EH (cell line): ENCODE measurements around the gene RNF44.
"Not testable (repeated sequence)": the region's sequence is repeated elsewhere in the genome, so short reads cannot be mapped to it uniquely, and the experiment has no call there.

ENCODE experiments used
- DNase-seq: peaks from one replicate; pipeline ENCODE4 v3.0.0-alpha.2; 2015; ENCODE audit warnings: low read depth

RNF44 gene

GRCh38 chr5:176552332-176552869 lies 15.2 kb upstream of the RNF44 start:
- no peak for DNase-seq

GRCh38 chr5:176550937-176551336 lies 13.7 kb upstream of the RNF44 start:
- not testable (repeated sequence) for DNase-seq

GRCh38 chr5:176550275-176550831 lies 13.2 kb upstream of the RNF44 start:
- no peak for DNase-seq

- DNase-seq = no peak
Measured at GRCh38 chr5:176549871-176550270, 12.7 kb upstream of the RNF44 start.

- DNase-seq = no peak
Measured at GRCh38 chr5:176548967-176549444, 11.8 kb upstream of the RNF44 start, which contains the start of gene CDHR2. CDHR2 (plus strand) TSS chr5:176549342; CDS start chr5:176565353, 16,011 bp downstream.

GRCh38 chr5:176547802-176548201 lies 10.6 kb upstream of the RNF44 start:
- DNase-seq = peak; percentile 13

- DNase-seq = no peak
Measured at GRCh38 chr5:176545737-176546509, 8.7 kb upstream of the RNF44 start.

GRCh38 chr5:176545388-176545736 lies 8.2 kb upstream of the RNF44 start:
- no peak for DNase-seq

GRCh38 chr5:176543428-176544182 lies 6.4 kb upstream of the RNF44 start:
- DNase-seq = peak; percentile 44

GRCh38 chr5:176542596-176543427 lies 5.6 kb upstream of the RNF44 start:
- peak; percentile 20 for DNase-seq

- DNase-seq = no peak
Measured at GRCh38 chr5:176542135-176542595, 5.0 kb upstream of the RNF44 start.

GRCh38 chr5:176541338-176542134 lies 4.3 kb upstream of the RNF44 start:
- DNase-seq = peak; percentile 31

- no peak for DNase-seq
Measured at GRCh38 chr5:176540956-176541337, 3.7 kb upstream of the RNF44 start.

- no peak for DNase-seq
Measured at GRCh38 chr5:176540476-176540899, 3.3 kb upstream of the RNF44 start.

GRCh38 chr5:176538989-176539384 lies 1.8 kb upstream of the RNF44 start:
- DNase-seq = no peak

GRCh38 chr5:176538230-176538988 lies 1.2 kb upstream of the RNF44 start:
- no peak for DNase-seq

GRCh38 chr5:176537554-176538229 lies 490 bp upstream of the RNF44 start:
- DNase-seq = peak; percentile 100

- DNase-seq = peak; percentile 84
Measured at GRCh38 chr5:176536132-176536901, 885 bp downstream of the RNF44 start.
